HepG2 (cell line): Measurements from ENCODE around the gene FBXO8. TPM values are rescaled to one million over a fixed set of nuclear protein-coding genes. Genes with fewer than 3 reads are reported as not detected.

Experiments used
- ATAC-seq: fragments of 200-7000 bp; cut with Tn5 transposase; 3 replicates; pipeline ENCODE4 v1.9.1; 2020; ENCODE audit warnings: mild to moderate bottlenecking, moderate library complexity
- BruUV-seq: library from RNA; stranded (reverse); fragments of 400-500 nt; replicated peaks from 2 replicates; lab custom pipeline; 2021; lab: Mats Ljungman, UMichigan
- CTCF ChIA-PET: fragments of 300-600 bp; formaldehyde crosslinking; extraction: SDS; loops from one replicate; lab custom pipeline; 2021; ENCODE audit warnings: low total read pairs, inconsistent platforms, low intra/inter-chr PET ratio; lab: Yijun Ruan, JAX
- POLR2A ChIA-PET: fragments of 350-600 bp; sonication (Branson Sonifier 250); formaldehyde crosslinking; loops from one replicate; lab custom pipeline; 2020; ENCODE audit warnings: antibody characterized with exemption, inconsistent platforms; lab: Yijun Ruan, JAX
- DNase-seq: peaks from one replicate; pipeline ENCODE4 v3.0.0-alpha.2; 2015; ENCODE audit warnings: low spot score
- FAIRE-seq: peaks from 3 replicates; lab custom pipeline; 2011; peaks lifted over from hg19 to GRCh38; lab: Jason Lieb, UNC
- H2AFZ ChIP-seq: one replicate; pipeline ENCODE4 v1.6.1; 2011; ENCODE audit warnings: low read length, inconsistent platforms
- H3K27ac ChIP-seq: fragments of 300-600 bp; 3 replicates; pipeline ENCODE4 v1.8.0; 2011; ENCODE audit warnings: mixed run types, mild to moderate bottlenecking, mixed read lengths, low read length, inconsistent platforms; ENCODE audit not compliant: insufficient read depth; ENCODE audit errors: extremely low read length
- H3K27me3 ChIP-seq, 2 experiments: fragments of 200-600 bp in 1 of 2; 2 replicates in 1 of 2; 3 replicates in 1 of 2; pipeline versions ENCODE4 v1.6.0 to v1.8.0; 2011; ENCODE audit warnings: low read length in 2 of 2, mild to moderate bottlenecking in 2 of 2, moderate library complexity in 2 of 2, inconsistent platforms in 1 of 2; ENCODE audit not compliant: insufficient read depth in 2 of 2, control insufficient read depth in 1 of 2
- H3K36me3 ChIP-seq, 2 experiments: fragments of 200-600 bp in 1 of 2; replicated peaks in 1 of 2; 2 replicates in 1 of 2; 3 replicates in 1 of 2; pipeline versions ENCODE4 v1.5.1 to v1.8.0; 2011; ENCODE audit warnings: low read length in 2 of 2, inconsistent platforms in 1 of 2; ENCODE audit not compliant: insufficient read depth in 2 of 2, control insufficient read depth in 1 of 2
- H3K4me1 ChIP-seq: 2 replicates; pipeline ENCODE4 v1.5.1; 2012; ENCODE audit warnings: low read length, inconsistent platforms; ENCODE audit not compliant: insufficient read depth
- H3K4me2 ChIP-seq: 2 replicates; pipeline ENCODE4 v1.6.0; 2011; ENCODE audit warnings: low read depth, low read length, inconsistent platforms
- H3K4me3 ChIP-seq, 3 experiments: fragments of 200-600 bp in 1 of 3; sonication (generic), shearing (Covaris generic) in 1 of 3; replicated peaks in 1 of 3; 2 replicates each; pipeline ENCODE4 v1.5.1; 2011 to 2016; ENCODE audit warnings: low read length in 3 of 3, inconsistent platforms in 2 of 3, low read depth in 2 of 3, mild to moderate bottlenecking in 2 of 3, control low read depth in 1 of 3, mixed read lengths in 1 of 3; ENCODE audit not compliant: insufficient read depth in 1 of 3
- H3K79me2 ChIP-seq: one replicate; pipeline ENCODE4 v1.6.1; 2011; ENCODE audit warnings: low read length, inconsistent platforms; ENCODE audit not compliant: insufficient read depth
- H3K9ac ChIP-seq: 2 replicates; pipeline ENCODE4 v1.6.0; 2011; ENCODE audit warnings: mild to moderate bottlenecking, low read depth, low read length, inconsistent platforms; ENCODE audit not compliant: insufficient read depth
- H3K9me3 ChIP-seq: 2 replicates; pipeline ENCODE4 v1.5.1; 2012; ENCODE audit warnings: mild to moderate bottlenecking, low read length
- H4K20me1 ChIP-seq: 2 replicates; pipeline ENCODE4 v1.6.0; 2011; ENCODE audit warnings: inconsistent platforms, mild to moderate bottlenecking, low read length, moderate library complexity; ENCODE audit not compliant: insufficient read depth
- ARID3A ChIP-seq: IDR thresholded peaks from 2 replicates; pipeline ENCODE4 v1.6.1; 2012; ENCODE audit warnings: low read depth, low read length, improper control_type of control experiment
- ATF1 ChIP-seq: IDR thresholded peaks from 2 replicates; pipeline ENCODE4 v1.6.1; 2016; ENCODE audit warnings: mild to moderate bottlenecking, control low read depth
- CEBPB ChIP-seq: IDR thresholded peaks from 2 replicates; pipeline ENCODE4 v1.6.1; 2011; ENCODE audit warnings: low read depth, low read length, improper control_type of control experiment, borderline replicate concordance
- CEBPG ChIP-seq: IDR thresholded peaks from 2 replicates; pipeline ENCODE4 v1.6.1; 2016
- CREB1 ChIP-seq, 2 experiments: fragments of 450-650 bp in 1 of 2; IDR thresholded peaks; 2 replicates each; pipeline ENCODE4 v1.6.1; 2016 to 2017; ENCODE audit warnings: control low read depth in 1 of 2, mild to moderate bottlenecking in 1 of 2, missing compliant biosample characterization in 1 of 2, missing genetic modification characterization in 1 of 2
- HNF1A ChIP-seq, 2 experiments: sonication (generic) in 1 of 2; formaldehyde crosslinking in 1 of 2; IDR thresholded peaks; 2 replicates each; pipeline versions ENCODE4 v1.4.0 to v1.6.1; 2016 to 2020; ENCODE audit warnings: borderline replicate concordance in 1 of 2, low read depth in 1 of 2, mild to moderate bottlenecking in 1 of 2, missing genetic modification reagents in 1 of 2
- NCOR1 ChIP-seq: fragments of 200-600 bp; sonication (generic); IDR thresholded peaks from 2 replicates; pipeline ENCODE4 v1.7.0; 2017; ENCODE audit warnings: antibody characterized with exemption, low read length, borderline replicate concordance
- NR1H2 ChIP-seq: sonication (generic); formaldehyde crosslinking; IDR thresholded peaks from 2 replicates; pipeline ENCODE4 v1.8.1; 2022; ENCODE audit warnings: low read depth, missing genetic modification reagents, borderline replicate concordance
- RCOR2 ChIP-seq: IDR thresholded peaks from 2 replicates; pipeline ENCODE4 v1.6.1; 2016; ENCODE audit warnings: missing biosample characterization, missing genetic modification reagents
- SOX13 ChIP-seq, 3 experiments: fragments of 450-650 bp in 1 of 3; sonication (generic) in 1 of 3; formaldehyde crosslinking in 1 of 3; IDR thresholded peaks in 2 of 3; conservative IDR thresholded peaks in 1 of 3; 2 replicates each; pipeline versions ENCODE4 v1.5.0 to v1.6.1; 2016 to 2020; ENCODE audit warnings: antibody characterized with exemption in 1 of 3, mild to moderate bottlenecking in 1 of 3, missing compliant biosample characterization in 1 of 3, missing genetic modification reagents in 1 of 3, moderate library complexity in 1 of 3
- SPEN ChIP-seq: sonication (generic); formaldehyde crosslinking; IDR thresholded peaks from 2 replicates; pipeline ENCODE4 v1.5.1; 2020; ENCODE audit warnings: low read depth, mild to moderate bottlenecking, missing genetic modification reagents
- WGBS: methylation state at CpG from one replicate; pipeline ENCODE4 v1.1.6; 2017; ENCODE audit warnings: low lambda C conversion rate; 5-methylcytosine and 5-hydroxymethylcytosine counted together
- in situ Hi-C: cut with HindIII; loops from 2 replicates; pipeline ENCODE4 v1.10.0; 2017; ENCODE audit warnings: low pct_unique_long_range_greater_than_20kb; ENCODE audit not compliant: extremely low pct_ligation_motif_present
- intact Hi-C: fragments of 100-400 bp; cut with micrococcal nuclease; formaldehyde crosslinking; loops from one replicate; pipeline ENCODE4 v1.10.0; 2022; ENCODE audit not compliant: unreplicated experiment
- polyA plus RNA-seq, 8 experiments: library from polyadenylated mRNA; depleted of rRNA in 3 of 8; stranded (reverse) in 7 of 8; unstranded in 1 of 8; fragments of >200 nt; fragmentation: Illumina TruSeq in 4 of 8; extraction: Trizol in 4 of 8; gene quantifications; 2 replicates each; pipeline versions ENCODE4 v1.2.1 to v1.2.3, GENCODE V29; 2011 to 2016; ENCODE audit warnings: low read depth in 4 of 8, missing spikeins in 1 of 8, mixed read lengths in 1 of 8; ENCODE audit not compliant: insufficient read depth in 1 of 8
- total RNA-seq, 5 experiments: library from RNA; depleted of rRNA; stranded (reverse); fragments of >200 nt; fragmentation: Illumina TruSeq; extraction: Trizol; gene quantifications; 2 replicates each; pipeline ENCODE4 v1.2.3, GENCODE V29; 2016; ENCODE audit warnings: low read depth in 1 of 5

FBXO8 gene
- total and polyA plus RNA-seq, 2 of the 13 experiments (the other 11 are each of a cell fraction or from before 2014, with no cell fraction given): 11.7 to 15.2 TPM

GRCh38 chr4:174260099-174260498, 23.4 kb downstream of the FBXO8 start:
- no peak overlapping the region for H3K4me3 ChIP-seq
- H3K27me3 ChIP-seq: no peaks in the 10 kb centered on the region; a peak in 1 of 5 replicates
- ATAC-seq (peak; percentile 88), FAIRE-seq (no peak), DNase-seq (peak; percentile 70)
- BruUV-seq: no TSS peak
- ChIA-PET POLR2A (interaction anchor here (1.3 kb wide), 1 partner anchor 24 kb away, joined by 4 read pairs; the partner anchor contains the start of genes CEP44 and FBXO8), CTCF (no interaction called here)
- no peak overlapping the region for H2AFZ ChIP-seq
- H3K79me2 ChIP-seq: no peaks in the 10 kb centered on the region
- intact Hi-C loops: no loop called here
- H3K4me1 ChIP-seq: peaks cover 8% of the 10 kb centered on the region
- H3K36me3 ChIP-seq: no peaks in the 10 kb centered on the region; a peak in 2 of 5 replicates
- H3K9me3 ChIP-seq: no peaks in the 10 kb centered on the region
- no peaks in the 10 kb centered on the region for H4K20me1 ChIP-seq
- TF ChIP-seq NR1H2 (no peak), ATF1 (CRISPR knock-in tag) (0 out of 2 replicates have a peak, but pooled peaks have one; percentile 18), RCOR2 (CRISPR knock-in tag) (no peak), CREB1 (IDR thresholded peaks at IDR 0.05) (no peak), CREB1 (CRISPR knock-in tag; IDR thresholded peaks at IDR 0.05) (0 out of 2 replicates have a peak, but pooled peaks have one; percentile 37), CEBPB (peak; percentile 85), NCOR1 (peak; percentile 59; the same call in 1 of the 2 replicates), HNF1A (IDR thresholded peaks at IDR 0.05; ENCODE audit: low read depth) (0 out of 2 replicates have a peak, but pooled peaks have one; percentile 15), HNF1A (CRISPR knock-in tag; IDR thresholded peaks at IDR 0.05; ENCODE audit: borderline replicate concordance) (no peak), ARID3A (peak; percentile 87), SPEN (CRISPR knock-in tag) (no peak), SOX13 (IDR thresholded peaks at IDR 0.05) (no peak), SOX13 (CRISPR knock-in tag; conservative IDR thresholded peaks at IDR 0.05 in 1 of 2, IDR thresholded peaks at IDR 0.05 in 1 of 2) (0 out of 4 replicates have a peak, but pooled peaks of 1 of the 2 experiments have one; percentile 27), CEBPG (CRISPR knock-in tag) (peak; percentile 43)
- H3K27ac ChIP-seq: no peak overlapping the region
- no peak overlapping the region for H3K9ac ChIP-seq
- 26% methylated on average over 3 of the region's 3 CpGs for WGBS
- H3K4me2 ChIP-seq: no peak overlapping the region
- in situ Hi-C loops: no loop called here
